ENCODE measurements around the gene CLDN6. TPM values are rescaled to one million over a fixed set of nuclear protein-coding genes. Genes with fewer than 3 reads are reported as not detected.

The CLDN6 gene
- total RNA-seq, 1 donor from 2014 or later: 563 TPM

DNA sequence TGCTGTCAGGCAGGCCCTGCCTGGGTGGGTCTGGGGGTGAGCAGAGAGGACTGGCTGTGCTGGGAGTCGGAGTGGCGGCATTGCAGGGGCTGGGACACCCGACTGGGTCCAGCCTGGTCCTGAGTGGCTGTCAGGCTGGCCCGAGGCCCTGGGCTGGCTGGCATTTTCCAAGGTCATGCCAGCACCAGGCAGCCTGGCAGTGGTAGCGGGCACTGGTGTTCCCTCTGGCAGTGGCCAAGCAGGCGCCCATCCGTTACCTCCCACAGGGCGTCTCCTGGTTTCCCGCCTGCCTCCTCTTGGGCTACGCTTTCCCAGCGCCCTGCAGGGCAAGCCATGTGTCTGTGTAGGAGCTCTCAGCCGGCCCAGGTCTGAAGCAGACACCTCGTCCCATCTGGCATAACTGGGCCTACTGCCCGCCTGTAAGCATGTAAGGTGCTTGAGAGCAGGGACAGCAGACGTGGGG, 32.1 kb downstream of the CLDN6 start:
- Mint-ChIP-seq H3K27ac (no peak overlapping the region), H3K36me3 (ENCODE audit: insufficient read depth) (no peaks in the 10 kb centered on the region), H3K4me1 (ENCODE audit: low read depth) (peaks cover 16% of the 10 kb centered on the region), H3K4me3 (ENCODE audit: low read depth) (no peak overlapping the region), H3K9me3 (ENCODE audit: low read depth) (no peaks in the 10 kb centered on the region), H3K27me3 (peaks cover 6% of the 10 kb centered on the region)
- no peak for TF ChIP-seq CTCF (IDR thresholded peaks at IDR 0.05; ENCODE audit: unreplicated experiment)
- DNase-seq (ENCODE audit: low spot score, unreplicated experiment): no peak

DNA sequence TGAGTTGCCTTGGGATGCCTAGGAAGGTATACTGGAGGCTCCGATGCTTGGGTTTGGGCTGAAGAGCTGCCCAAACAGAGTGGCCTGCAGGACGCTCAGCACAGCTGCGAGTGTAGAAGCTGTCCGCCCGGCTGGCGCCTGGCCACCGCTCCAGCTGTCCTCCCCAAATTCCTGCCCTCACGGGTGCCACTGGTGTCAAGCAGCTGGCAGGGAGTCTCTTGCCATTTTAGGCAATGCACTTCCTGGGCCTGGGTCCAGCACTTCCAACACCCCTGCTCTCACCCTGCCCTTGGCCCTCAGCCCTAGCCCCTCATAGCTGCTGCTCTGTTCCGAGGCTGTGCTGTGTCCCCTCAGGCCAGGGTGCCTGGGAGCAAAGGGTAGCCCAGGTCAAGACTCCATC, 32.5 kb downstream of the CLDN6 start:
- Mint-ChIP-seq H3K4me3 (ENCODE audit: low read depth) (no peak overlapping the region), H3K36me3 (ENCODE audit: insufficient read depth) (no peaks in the 10 kb centered on the region), H3K4me1 (ENCODE audit: low read depth) (peaks cover 16% of the 10 kb centered on the region), H3K27me3 (peaks cover 6% of the 10 kb centered on the region), H3K27ac (no peak overlapping the region), H3K9me3 (ENCODE audit: low read depth) (no peaks in the 10 kb centered on the region)
- no peak for TF ChIP-seq CTCF (IDR thresholded peaks at IDR 0.05; ENCODE audit: unreplicated experiment)
- DNase-seq (ENCODE audit: low spot score, unreplicated experiment): no peak

GRCh38 chr16:2983706-2984136, 34.3 kb downstream of the CLDN6 start:
- TF ChIP-seq CTCF (IDR thresholded peaks at IDR 0.05; ENCODE audit: unreplicated experiment): peak; percentile 91
- Mint-ChIP-seq H3K4me3 (ENCODE audit: low read depth) (no peak overlapping the region), H3K36me3 (ENCODE audit: insufficient read depth) (no peaks in the 10 kb centered on the region), H3K27me3 (peaks cover 6% of the 10 kb centered on the region), H3K4me1 (ENCODE audit: low read depth) (peaks cover 15% of the 10 kb centered on the region), H3K27ac (peak overlapping the region; percentile 84), H3K9me3 (ENCODE audit: low read depth) (no peaks in the 10 kb centered on the region)
- peak; percentile 81 for DNase-seq (ENCODE audit: low spot score, unreplicated experiment)

DNA sequence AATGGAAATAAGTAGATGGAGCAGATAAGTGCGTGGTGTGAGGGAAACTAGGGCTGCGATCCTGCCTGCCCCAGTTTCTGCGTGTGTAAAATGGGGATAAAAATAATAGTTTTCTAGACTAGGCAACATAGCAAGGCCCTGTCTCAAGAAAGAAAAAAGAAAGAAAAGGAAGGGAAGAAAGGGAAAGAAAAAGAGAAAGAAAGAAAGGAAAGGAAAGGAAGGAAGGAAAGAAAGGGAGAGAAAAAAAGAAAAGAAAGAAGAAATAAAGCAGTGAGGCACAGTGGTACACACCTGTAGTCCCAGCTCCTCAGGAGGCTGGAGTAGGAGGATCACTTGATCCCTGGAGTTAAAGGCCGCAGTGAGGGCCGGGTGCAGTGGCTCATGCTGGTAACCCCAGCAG, 35.6 kb downstream of the CLDN6 start:
- no peak for TF ChIP-seq CTCF (IDR thresholded peaks at IDR 0.05; ENCODE audit: unreplicated experiment)
- Mint-ChIP-seq H3K4me3 (ENCODE audit: low read depth) (no peak overlapping the region), H3K9me3 (ENCODE audit: low read depth) (no peaks in the 10 kb centered on the region), H3K36me3 (ENCODE audit: insufficient read depth) (no peaks in the 10 kb centered on the region), H3K27me3 (peaks cover 6% of the 10 kb centered on the region), H3K4me1 (ENCODE audit: low read depth) (peaks cover 15% of the 10 kb centered on the region), H3K27ac (no peak overlapping the region)
- DNase-seq (ENCODE audit: low spot score, unreplicated experiment): no peak

DNA sequence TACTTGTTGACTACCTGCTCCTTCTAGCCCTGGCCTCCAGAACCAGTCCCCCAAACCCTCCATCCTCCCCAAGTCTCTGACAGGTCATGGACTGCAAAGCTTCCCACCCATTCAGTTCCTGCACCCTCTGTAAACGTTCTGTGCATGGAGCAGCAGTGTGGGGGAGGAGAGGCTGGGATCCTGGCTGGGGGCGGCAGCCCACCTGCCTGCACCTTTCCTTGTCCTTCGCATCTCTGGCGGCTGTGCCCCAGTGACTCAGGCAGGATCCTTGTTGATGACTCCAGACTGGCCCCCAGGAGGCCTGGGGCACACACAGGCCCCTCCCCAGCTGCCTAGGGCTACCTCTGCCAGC, 36.1 kb downstream of the CLDN6 start:
- peak overlapping the region; percentile 79 for H3K4me3 Mint-ChIP-seq (ENCODE audit: low read depth)
- peaks cover 15% of the 10 kb centered on the region for H3K4me1 Mint-ChIP-seq (ENCODE audit: low read depth)
- H3K27ac Mint-ChIP-seq: peak overlapping the region; percentile 97
- no peak for DNase-seq (ENCODE audit: low spot score, unreplicated experiment)
- H3K27me3 Mint-ChIP-seq: peaks cover 6% of the 10 kb centered on the region
- H3K9me3 Mint-ChIP-seq (ENCODE audit: low read depth): no peaks in the 10 kb centered on the region
- TF ChIP-seq CTCF (IDR thresholded peaks at IDR 0.05; ENCODE audit: unreplicated experiment): no peak
- no peaks in the 10 kb centered on the region for H3K36me3 Mint-ChIP-seq (ENCODE audit: insufficient read depth)
